NB4 (cell line): Measurements from ENCODE around the gene TRIO.

ENCODE experiments used
- POLR2A ChIP-seq: IDR thresholded peaks from 2 replicates; pipeline ENCODE4 v1.6.1; 2011; ENCODE audit warnings: mild to moderate bottlenecking; ENCODE audit not compliant: insufficient read length; ENCODE audit errors: extremely low read depth
- TF ChIP-seq, protein P1 (sequence below): IDR thresholded peaks from one replicate; pipeline ENCODE4 v1.5.1; 2012; ENCODE audit warnings: low read depth, low read length

- TF ChIP-seq, protein P1, sequence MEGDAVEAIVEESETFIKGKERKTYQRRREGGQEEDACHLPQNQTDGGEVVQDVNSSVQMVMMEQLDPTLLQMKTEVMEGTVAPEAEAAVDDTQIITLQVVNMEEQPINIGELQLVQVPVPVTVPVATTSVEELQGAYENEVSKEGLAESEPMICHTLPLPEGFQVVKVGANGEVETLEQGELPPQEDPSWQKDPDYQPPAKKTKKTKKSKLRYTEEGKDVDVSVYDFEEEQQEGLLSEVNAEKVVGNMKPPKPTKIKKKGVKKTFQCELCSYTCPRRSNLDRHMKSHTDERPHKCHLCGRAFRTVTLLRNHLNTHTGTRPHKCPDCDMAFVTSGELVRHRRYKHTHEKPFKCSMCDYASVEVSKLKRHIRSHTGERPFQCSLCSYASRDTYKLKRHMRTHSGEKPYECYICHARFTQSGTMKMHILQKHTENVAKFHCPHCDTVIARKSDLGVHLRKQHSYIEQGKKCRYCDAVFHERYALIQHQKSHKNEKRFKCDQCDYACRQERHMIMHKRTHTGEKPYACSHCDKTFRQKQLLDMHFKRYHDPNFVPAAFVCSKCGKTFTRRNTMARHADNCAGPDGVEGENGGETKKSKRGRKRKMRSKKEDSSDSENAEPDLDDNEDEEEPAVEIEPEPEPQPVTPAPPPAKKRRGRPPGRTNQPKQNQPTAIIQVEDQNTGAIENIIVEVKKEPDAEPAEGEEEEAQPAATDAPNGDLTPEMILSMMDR = no peak
- no peak for TF ChIP-seq POLR2A
Observed at GRCh38 chr5:14209836-14210235, 66.7 kb downstream of the TRIO start.
